Middle frontal gyrus (tissue), 1 donor: ENCODE measurements around the gene KCTD7.
"Not testable (repeated sequence)": the region's sequence is repeated elsewhere in the genome, so short reads cannot be mapped to it uniquely, and the experiment has no call there.

Source experiments
- DNase-seq: peaks from one replicate; pipeline ENCODE4 v3.0.0-alpha.2; 2015; ENCODE audit warnings: low spot score; ENCODE audit errors: extremely low spot score

Gene KCTD7

GRCh38 chr7:66628361-66629221, at the start of gene KCTD7:
KCTD7 (plus strand) TSS chr7:66628881; CDS start chr7:66629065, 184 bp downstream.
- DNase-seq, result peak; percentile 97

DNA sequence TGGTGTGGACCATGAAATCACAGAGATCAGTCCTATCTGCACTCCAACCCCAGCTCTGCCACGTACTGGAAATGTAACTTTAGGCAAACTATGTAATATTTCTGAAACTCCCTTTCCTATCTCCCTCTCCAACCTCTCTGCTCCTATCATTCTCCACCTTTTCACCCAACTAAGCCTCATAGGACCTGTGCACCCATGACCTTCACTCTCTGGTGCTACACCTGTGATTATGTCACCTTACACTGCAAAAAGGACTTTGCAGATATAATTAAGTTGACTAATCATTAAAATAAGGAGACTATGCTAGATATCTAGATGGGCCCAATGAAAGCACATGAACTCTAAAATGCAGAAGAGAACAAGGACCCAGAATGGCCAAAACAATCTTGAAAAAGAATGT, 48.3 kb upstream of the KCTD7 start:
- DNase-seq, result not testable (repeated sequence)

- not testable (repeated sequence) for DNase-seq
These were observed 45.7 kb upstream of the KCTD7 start for GRCh38 chr7:66582816-66583489.

DNA sequence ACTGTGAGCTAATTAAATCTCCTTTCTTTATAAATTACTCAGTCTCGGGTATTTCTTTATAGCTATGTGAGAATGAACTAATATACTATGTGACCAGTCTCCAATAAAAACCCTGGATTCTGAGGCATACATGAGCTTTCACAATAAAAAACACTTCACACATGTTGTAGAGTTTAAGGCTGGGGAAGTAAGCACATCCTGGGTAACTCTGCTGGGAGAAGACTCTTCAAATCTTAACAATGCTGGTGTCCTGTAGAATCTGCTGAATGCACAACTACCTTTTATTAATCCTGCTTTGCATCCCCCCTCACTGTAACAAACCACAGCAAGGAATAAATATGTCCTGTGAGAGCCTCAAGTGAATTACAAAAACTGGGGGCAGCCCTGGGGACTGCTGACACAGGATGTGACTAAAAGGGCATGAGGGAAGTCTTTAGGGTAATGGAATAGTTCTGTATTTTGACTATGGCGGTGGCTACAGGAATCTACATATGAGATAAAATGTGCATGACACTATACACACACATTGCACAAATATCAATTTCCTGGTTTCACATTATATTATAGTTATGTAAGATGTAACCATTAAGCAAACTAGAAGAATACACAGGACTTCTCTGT, 45.1 kb upstream of the KCTD7 start:
- DNase-seq, result no peak

- DNase-seq, result no peak
These were observed 42.5 kb upstream of the KCTD7 start for GRCh38 chr7:66586181-66586580.

DNA sequence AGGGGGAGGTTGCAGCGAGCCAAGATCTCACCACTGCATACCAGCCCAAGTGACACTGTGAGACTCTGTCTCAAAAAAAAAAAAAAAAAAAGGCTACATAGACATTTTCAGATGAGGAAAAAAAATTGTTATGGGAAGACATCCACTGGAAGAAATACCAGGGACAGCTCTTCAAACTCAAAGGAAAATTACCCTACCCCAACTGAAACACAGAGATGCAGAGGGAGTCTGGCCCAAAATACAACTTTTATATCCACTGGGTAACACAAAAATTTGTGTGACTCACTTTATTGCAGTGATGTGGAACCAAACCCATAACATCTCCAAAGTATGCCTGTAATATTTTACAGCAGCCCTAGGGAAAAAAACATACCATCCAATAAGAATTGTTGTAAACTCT, 40.5 kb upstream of the KCTD7 start:
- not testable (repeated sequence) for DNase-seq

GRCh38 chr7:66588856-66589570, 39.7 kb upstream of the KCTD7 start:
- not testable (repeated sequence) for DNase-seq

DNA sequence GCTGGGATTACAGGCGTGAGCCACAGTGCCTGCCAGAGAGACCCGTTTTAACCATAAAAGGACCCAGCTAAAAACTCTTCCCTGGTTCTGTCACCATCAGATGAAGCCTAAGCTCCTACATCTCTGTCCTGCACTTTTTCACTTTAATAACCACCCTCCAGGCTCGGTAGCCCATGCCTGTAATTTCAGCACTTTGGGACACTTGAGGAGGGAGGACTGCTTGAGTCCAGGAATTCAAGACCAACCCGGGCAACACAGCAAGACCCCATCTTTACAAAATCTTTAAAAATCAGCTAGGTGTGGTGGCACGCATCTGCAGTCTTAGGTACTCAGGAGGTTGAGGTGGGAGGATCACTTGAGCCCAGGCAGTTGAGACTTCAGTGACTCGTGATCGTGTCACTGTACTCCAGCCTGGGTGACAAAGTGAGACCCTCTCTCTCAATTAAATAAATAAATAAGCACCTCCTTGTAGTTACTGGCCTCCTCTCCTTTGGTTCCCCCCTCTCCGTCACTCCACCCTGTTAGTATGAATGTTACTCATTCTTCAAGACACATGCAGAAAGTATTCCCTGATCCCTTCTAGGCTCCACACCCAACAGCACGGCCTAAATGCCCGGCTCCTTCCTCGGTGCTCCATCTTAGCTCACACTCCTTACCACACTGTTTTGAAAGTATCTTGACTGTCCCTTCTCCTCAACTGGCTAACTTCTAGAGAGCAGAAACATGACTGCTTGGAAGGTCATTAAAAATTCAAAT, 38.2 kb upstream of the KCTD7 start:
- DNase-seq, result not testable (repeated sequence)

GRCh38 chr7:66591058-66591798, 37.5 kb upstream of the KCTD7 start:
- DNase-seq, result not testable (repeated sequence)

DNA sequence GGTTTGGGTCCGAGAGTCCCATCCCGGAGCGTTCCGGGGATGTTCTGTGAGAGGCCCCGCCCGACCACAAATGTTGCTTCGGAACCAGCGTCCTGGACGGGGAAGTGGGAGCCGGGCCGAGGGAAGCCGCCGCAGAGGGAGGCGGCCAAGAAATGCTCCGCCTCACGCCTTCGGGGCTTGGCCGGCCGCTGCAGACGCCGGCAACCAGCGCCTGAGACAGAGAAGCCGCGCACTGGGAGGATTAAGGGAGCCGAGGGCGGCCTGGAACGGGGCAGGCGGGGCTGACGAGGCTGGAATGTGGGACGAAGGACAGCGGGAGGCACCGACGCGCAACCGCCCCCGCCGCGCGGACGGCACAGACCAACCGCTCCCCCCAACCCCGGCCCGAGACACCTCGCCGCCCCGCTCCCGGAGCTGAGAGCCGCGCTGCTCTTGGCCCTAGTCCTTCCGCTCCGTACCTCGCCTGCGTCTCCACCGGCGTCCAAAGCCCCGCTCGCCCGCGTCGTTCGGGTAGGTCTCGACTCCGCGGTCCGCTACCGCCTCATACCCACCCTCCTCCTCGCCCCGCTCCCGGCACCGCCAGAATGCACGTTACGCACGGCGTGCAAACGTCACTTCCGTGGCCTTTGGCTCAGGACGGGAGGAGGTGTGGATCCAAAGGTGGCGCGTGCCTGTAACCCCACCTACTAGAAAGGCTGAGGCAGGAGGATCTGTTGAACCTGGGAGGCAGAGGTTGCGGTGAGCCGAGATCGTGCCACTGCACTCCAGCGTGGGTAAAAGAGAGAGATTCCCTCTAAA, 36.7 kb upstream of the KCTD7 start:
- DNase-seq, result peak; percentile 91

DNA sequence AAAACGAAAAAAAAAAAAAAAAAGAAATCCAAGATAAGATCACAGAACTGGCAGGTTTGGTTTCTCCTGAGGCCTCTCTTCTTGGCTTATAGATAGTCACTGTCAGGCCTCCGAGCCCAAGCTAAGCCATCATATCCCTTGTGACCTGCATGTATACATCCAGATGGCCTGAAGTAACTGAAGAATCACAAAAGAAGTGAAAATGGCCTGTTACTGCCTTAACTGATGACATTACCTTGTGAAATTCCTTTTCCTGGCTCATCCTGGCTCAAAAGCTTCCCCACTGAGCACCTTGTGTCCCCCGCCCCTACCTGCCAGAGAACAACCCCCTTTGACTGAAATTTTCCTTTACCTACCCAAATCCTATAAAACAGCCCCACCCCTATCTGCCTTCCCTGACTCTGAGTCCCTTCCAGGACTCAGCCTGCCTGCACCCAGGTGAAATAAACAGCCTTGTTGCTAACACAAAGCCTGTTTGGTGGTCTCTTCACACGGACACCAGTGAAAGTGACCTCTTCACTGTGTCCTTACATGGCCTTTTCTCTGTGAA, 36.0 kb upstream of the KCTD7 start:
- not testable (repeated sequence) for DNase-seq

DNA sequence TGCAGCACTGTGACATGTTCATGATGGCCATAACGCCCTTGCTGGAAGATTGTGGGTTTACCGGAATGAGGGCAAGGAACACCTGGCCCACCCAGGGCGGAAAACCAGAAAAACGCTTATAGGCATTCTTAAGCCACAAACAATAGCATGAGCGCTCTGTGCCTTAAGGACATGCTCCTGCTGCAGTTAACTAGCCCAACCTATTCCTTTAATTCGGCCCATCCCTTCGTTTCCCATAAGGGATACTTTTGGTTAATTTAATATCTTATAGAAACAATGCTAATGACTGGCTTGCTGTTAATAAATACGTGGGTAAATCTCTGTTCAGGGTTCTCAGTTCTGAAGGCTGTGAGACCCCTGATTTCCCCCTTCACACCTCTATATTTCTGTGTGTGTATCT, 34.6 kb upstream of the KCTD7 start:
- DNase-seq, result not testable (repeated sequence)

GRCh38 chr7:66597461-66597860, 31.2 kb upstream of the KCTD7 start:
- DNase-seq, result no peak

DNA sequence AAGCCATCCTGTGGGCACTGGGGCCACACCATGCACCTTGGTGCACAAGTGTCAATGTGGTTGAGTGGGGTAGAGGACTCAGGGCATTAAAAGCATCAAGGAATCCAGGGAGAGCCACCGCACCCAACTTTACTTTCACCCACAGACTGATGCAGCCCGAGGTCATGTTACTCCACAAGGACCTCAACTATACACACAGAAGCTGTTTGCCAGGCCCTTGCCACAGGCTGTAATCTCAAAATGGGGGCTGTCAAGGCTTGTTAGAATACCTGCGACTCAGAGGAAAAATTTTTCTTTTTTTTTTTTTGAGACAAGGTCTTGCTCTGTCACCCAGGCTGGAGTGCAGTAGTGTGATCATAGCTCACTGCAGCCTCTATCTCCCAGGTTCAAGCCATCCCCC, 26.5 kb upstream of the KCTD7 start:
- DNase-seq, result no peak

- DNase-seq, result no peak
These were observed 24.5 kb upstream of the KCTD7 start for GRCh38 chr7:66604198-66604597.

DNA sequence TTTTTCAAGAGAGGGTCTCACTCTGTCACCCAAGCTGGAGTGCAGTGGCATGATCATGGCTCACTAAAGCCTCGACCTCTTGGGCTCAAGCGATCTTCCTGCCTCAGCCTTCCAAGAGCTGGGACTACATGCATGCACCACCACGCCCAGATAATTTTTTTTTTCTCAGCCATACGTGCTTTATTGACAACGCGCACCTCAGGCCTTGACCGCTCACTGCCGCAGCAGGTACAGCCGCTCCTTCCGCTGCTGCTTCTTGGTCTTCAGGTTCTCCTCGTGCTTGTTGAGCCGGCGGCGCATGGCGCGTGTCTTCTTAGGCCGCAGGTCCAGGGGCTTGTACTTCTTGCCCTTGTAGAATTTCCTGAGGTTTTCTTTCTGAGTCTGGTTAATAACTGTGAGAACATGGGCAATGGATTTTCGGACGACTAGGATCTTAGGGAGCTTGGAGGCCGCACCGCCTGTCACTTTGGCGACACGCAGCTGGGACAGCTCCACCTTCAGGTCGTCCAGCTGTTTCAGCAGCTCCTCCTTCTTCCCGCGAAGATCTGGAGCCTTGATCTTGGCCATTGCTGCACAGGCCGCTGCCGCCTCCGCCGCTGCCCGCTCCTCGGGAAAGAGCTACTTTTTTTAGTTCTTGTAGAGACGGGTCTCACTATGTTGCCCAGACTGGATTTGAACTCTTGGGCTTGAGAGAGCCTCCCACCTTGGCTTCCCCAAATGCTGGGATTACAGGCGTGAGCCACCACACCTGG, 22.0 kb upstream of the KCTD7 start:
- not testable (repeated sequence) for DNase-seq

DNA sequence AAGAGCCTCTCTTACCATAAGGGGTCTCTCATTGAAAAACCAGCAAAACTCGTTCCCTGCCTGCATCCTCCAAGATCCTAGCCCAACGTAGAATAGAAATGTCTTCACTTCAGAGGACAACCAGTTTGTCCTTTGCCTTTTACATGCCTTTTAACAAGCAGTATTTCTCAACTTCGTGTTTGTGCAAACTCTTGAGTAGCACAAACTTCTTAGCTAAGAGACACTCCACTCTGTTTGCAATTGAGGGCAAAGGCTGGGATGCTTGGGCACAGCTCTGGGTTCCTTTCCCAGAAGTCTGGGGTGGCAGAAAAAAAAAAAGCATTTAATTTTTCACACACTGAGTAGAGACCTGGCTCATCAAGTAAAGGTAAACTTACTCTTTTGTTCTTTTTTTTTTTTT, 19.5 kb upstream of the KCTD7 start:
- no peak for DNase-seq

DNA sequence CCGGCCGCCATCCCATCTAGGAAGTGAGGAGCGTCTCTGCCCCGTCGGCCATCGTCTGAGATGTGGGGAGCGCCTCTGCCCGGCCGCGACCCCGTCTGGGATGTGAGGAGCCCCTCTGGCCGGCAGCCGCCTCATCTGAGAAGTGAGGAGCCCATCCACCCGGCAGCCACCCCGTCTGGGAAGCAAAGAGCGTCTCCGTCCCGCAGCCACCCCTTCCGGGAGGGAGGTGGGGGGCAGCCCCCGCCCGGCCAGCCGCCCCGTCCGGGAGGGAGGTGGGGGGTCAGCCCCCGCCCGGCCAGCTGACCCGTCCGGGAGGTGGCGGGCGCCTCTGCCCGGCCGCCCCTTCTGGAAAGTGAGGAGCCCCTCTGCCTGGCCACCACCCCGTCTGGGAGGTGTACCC, 14.1 kb upstream of the KCTD7 start:
- DNase-seq, result not testable (repeated sequence)
